HCT116 (cell line): ENCODE measurements around the gene CARD16. TPM values are rescaled to one million over a fixed set of nuclear protein-coding genes. Genes with fewer than 3 reads are reported as not detected.

Experiments used
- ATAC-seq: fragments of 200-7000 bp; cut with Tn5 transposase; 2 replicates; pipeline ENCODE4 v1.9.1; 2020; ENCODE audit warnings: mild to moderate bottlenecking, moderate library complexity
- BruUV-seq: library from RNA; stranded (reverse); fragments of 400-500 nt; replicated peaks from 2 replicates; lab custom pipeline; 2021; lab: Mats Ljungman, UMichigan
- CTCF ChIA-PET: fragments of 300-600 bp; sonication (Branson Sonifier 250); formaldehyde crosslinking; loops from one replicate; lab custom pipeline; 2021; ENCODE audit warnings: antibody characterized with exemption; lab: Charles Lee
- POLR2A ChIA-PET: fragments of 300-600, 350-600 bp; sonication (Branson Sonifier 250); formaldehyde crosslinking; loops from one replicate; lab custom pipeline; 2021; ENCODE audit warnings: antibody characterized with exemption; lab: Charles Lee
- RAD21 ChIA-PET, 2 experiments: fragments of 300-600 bp; sonication (Branson Sonifier 250); formaldehyde crosslinking; loops; one replicate each; lab custom pipeline; 2023; ENCODE audit warnings: low total read pairs in 2 of 2; ENCODE audit not compliant: uncharacterized antibody in 2 of 2, unreplicated experiment in 2 of 2, low non-redundant PET in 1 of 2; lab: Charles Lee
- DNase-seq: peaks from one replicate; pipeline ENCODE4 v3.0.0-alpha.2; 2010; ENCODE audit warnings: low read depth, low spot score
- H2AFZ ChIP-seq: fragments of 200-600 bp; shearing (Covaris generic), sonication (generic); 2 replicates; pipeline ENCODE4 v1.6.1; 2017; ENCODE audit warnings: low read depth, mixed run types, mixed read lengths, antibody characterized with exemption, low read length; ENCODE audit not compliant: poor library complexity, severe bottlenecking
- H3K27ac ChIP-seq: 2 replicates; pipeline ENCODE4 v1.5.1; 2012; ENCODE audit warnings: low read depth, low read length
- H3K27me3 ChIP-seq: fragments of 200-600 bp; sonication (generic); 2 replicates; pipeline ENCODE4 v1.6.1; 2016; ENCODE audit warnings: mixed run types, low read length, mixed read lengths; ENCODE audit not compliant: insufficient read depth
- H3K36me3 ChIP-seq, 2 experiments: fragments of 200-500 bp in 1 of 2; fragments of 200-600 bp in 1 of 2; sonication (Bioruptor generic) in 1 of 2; sonication (generic) in 1 of 2; 2 replicates each; pipeline versions ENCODE4 v1.5.1 to v1.6.1; 2014 to 2016; ENCODE audit warnings: low read length in 2 of 2, inconsistent platforms in 1 of 2, mixed read lengths in 1 of 2, mixed run types in 1 of 2; ENCODE audit not compliant: insufficient read depth in 2 of 2, control insufficient read depth in 1 of 2
- H3K4me1 ChIP-seq, 2 experiments: fragments of 200-600 bp in 1 of 2; sonication (generic) in 1 of 2; 2 replicates each; pipeline versions ENCODE4 v1.5.1 to v1.6.1; 2012 to 2017; ENCODE audit warnings: low read length in 2 of 2, inconsistent platforms in 1 of 2, mild to moderate bottlenecking in 1 of 2, mixed read lengths in 1 of 2, mixed run types in 1 of 2, moderate library complexity in 1 of 2; ENCODE audit not compliant: insufficient read depth in 2 of 2, control insufficient read depth in 1 of 2
- H3K4me2 ChIP-seq: fragments of 200-600 bp; sonication (generic); 2 replicates; pipeline ENCODE4 v1.6.1; 2017; ENCODE audit warnings: mixed run types, low read length, mixed read lengths
- H3K4me3 ChIP-seq, 2 experiments: fragments of 200-600 bp in 1 of 2; sonication (generic) in 1 of 2; replicated peaks in 1 of 2; 2 replicates each; pipeline ENCODE4 v1.5.1; 2011 to 2016; ENCODE audit warnings: low read length in 2 of 2, control low read depth in 1 of 2, low read depth in 1 of 2, mild to moderate bottlenecking in 1 of 2, mixed read lengths in 1 of 2, mixed run types in 1 of 2
- H3K79me2 ChIP-seq: fragments of 200-600 bp; sonication (generic); 2 replicates; pipeline ENCODE4 v1.6.1; 2017; ENCODE audit warnings: mild to moderate bottlenecking, mixed run types, low read length, moderate library complexity, mixed read lengths; ENCODE audit not compliant: insufficient read depth
- H3K9ac ChIP-seq: fragments of 200-600 bp; sonication (generic); 2 replicates; pipeline ENCODE4 v1.6.1; 2016; ENCODE audit warnings: low read length, mixed read lengths
- H3K9me2 ChIP-seq: fragments of 200-600 bp; sonication (generic), shearing (Covaris generic); 2 replicates; pipeline ENCODE4 v1.6.1; 2017; ENCODE audit warnings: mixed run types, mild to moderate bottlenecking, moderate library complexity; ENCODE audit not compliant: insufficient read depth
- H3K9me3 ChIP-seq, 2 experiments: fragments of 200-500 bp in 1 of 2; fragments of 200-600 bp in 1 of 2; sonication (Bioruptor generic) in 1 of 2; sonication (generic) in 1 of 2; 2 replicates each; pipeline ENCODE4 v1.6.1; 2014 to 2017; ENCODE audit warnings: low read length in 2 of 2, mixed read lengths in 2 of 2, inconsistent platforms in 1 of 2, low read depth in 1 of 2, mild to moderate bottlenecking in 1 of 2, mixed run types in 1 of 2, moderate library complexity in 1 of 2; ENCODE audit not compliant: control insufficient read depth in 1 of 2, insufficient read depth in 1 of 2
- H4K20me1 ChIP-seq: fragments of 200-600 bp; sonication (generic), shearing (Covaris generic); 2 replicates; pipeline ENCODE4 v1.6.1; 2017; ENCODE audit warnings: mixed run types, mild to moderate bottlenecking, moderate library complexity; ENCODE audit not compliant: insufficient read depth
- ATF3 ChIP-seq: IDR thresholded peaks from 2 replicates; pipeline ENCODE4 v1.6.1; 2012
- CBX3 ChIP-seq: IDR thresholded peaks from 2 replicates; pipeline ENCODE4 v1.6.1; 2012; ENCODE audit warnings: low read depth
- ELF1 ChIP-seq: IDR thresholded peaks from 2 replicates; pipeline ENCODE4 v1.6.1; 2012; ENCODE audit warnings: low read depth, borderline replicate concordance
- FOSL1 ChIP-seq: IDR thresholded peaks from 2 replicates; pipeline ENCODE4 v1.6.1; 2012; ENCODE audit warnings: low read depth
- POLR2A ChIP-seq: IDR thresholded peaks from 2 replicates; pipeline ENCODE4 v1.7.0; 2011; ENCODE audit warnings: borderline replicate concordance; ENCODE audit not compliant: insufficient read depth, insufficient read length; ENCODE audit errors: extremely low read depth
- RAD21 ChIP-seq: IDR thresholded peaks from 2 replicates; pipeline ENCODE4 v1.6.1; 2012; ENCODE audit warnings: low read depth, mild to moderate bottlenecking
- SP1 ChIP-seq: IDR thresholded peaks from 2 replicates; pipeline ENCODE4 v1.6.1; 2012; ENCODE audit warnings: low read depth
- SRF ChIP-seq: IDR thresholded peaks from 2 replicates; pipeline ENCODE4 v1.6.1; 2012; ENCODE audit warnings: low read depth
- TCF7L2 ChIP-seq: IDR thresholded peaks from 2 replicates; pipeline ENCODE4 v1.7.0; 2011; ENCODE audit warnings: borderline replicate concordance, inconsistent platforms; ENCODE audit not compliant: insufficient read depth, insufficient read length; ENCODE audit errors: extremely low read depth
- ZFX ChIP-seq: fragments of 450-650 bp; IDR thresholded peaks from 2 replicates; pipeline ENCODE4 v1.6.1; 2017
- ZNF274 ChIP-seq: fragments of 200-500 bp; sonication (Bioruptor generic); IDR thresholded peaks from 2 replicates; pipeline ENCODE4 v1.6.1; 2014; ENCODE audit warnings: mild to moderate bottlenecking, low read depth, low read length, inconsistent platforms
- intact Hi-C: fragments of 100-400 bp; cut with micrococcal nuclease; formaldehyde crosslinking; loops from 2 replicates; pipeline ENCODE4 v1.10.0; 2022
- total RNA-seq: library from RNA; stranded (reverse); gene quantifications from one replicate; pipeline ENCODE4 v1.2.1, GENCODE V29; 2021; ENCODE audit not compliant: unreplicated experiment
- TF ChIP-seq, protein P1 (sequence below): IDR thresholded peaks from 2 replicates; pipeline ENCODE4 v1.6.1; 2012; ENCODE audit warnings: low read depth
- TF ChIP-seq, protein P2 (sequence below): IDR thresholded peaks from 2 replicates; pipeline ENCODE4 v1.6.1; 2011; ENCODE audit warnings: mild to moderate bottlenecking, low read length, moderate library complexity; ENCODE audit not compliant: insufficient replicate concordance; ENCODE audit errors: extremely low read depth
- TF ChIP-seq, protein P3 (sequence below), 3 experiments: fragments of 200-600 bp in 1 of 3; sonication (generic) in 1 of 3; IDR thresholded peaks in 2 of 3; conservative IDR thresholded peaks in 1 of 3; 2 replicates each; pipeline ENCODE4 v1.5.1; 2012 to 2017; ENCODE audit warnings: low read depth in 2 of 3, low read length in 2 of 3, antibody characterized with exemption in 1 of 3, borderline replicate concordance in 1 of 3, control low read depth in 1 of 3, mild to moderate bottlenecking in 1 of 3, mixed read lengths in 1 of 3, mixed run types in 1 of 3, moderate library complexity in 1 of 3; ENCODE audit not compliant: insufficient read depth in 1 of 3
- TF ChIP-seq, protein P4 (sequence below): IDR thresholded peaks from 2 replicates; pipeline ENCODE4 v1.6.1; 2012

The CARD16 gene
- total RNA-seq, 1 experiment from 2014 or later: not detected

DNA sequence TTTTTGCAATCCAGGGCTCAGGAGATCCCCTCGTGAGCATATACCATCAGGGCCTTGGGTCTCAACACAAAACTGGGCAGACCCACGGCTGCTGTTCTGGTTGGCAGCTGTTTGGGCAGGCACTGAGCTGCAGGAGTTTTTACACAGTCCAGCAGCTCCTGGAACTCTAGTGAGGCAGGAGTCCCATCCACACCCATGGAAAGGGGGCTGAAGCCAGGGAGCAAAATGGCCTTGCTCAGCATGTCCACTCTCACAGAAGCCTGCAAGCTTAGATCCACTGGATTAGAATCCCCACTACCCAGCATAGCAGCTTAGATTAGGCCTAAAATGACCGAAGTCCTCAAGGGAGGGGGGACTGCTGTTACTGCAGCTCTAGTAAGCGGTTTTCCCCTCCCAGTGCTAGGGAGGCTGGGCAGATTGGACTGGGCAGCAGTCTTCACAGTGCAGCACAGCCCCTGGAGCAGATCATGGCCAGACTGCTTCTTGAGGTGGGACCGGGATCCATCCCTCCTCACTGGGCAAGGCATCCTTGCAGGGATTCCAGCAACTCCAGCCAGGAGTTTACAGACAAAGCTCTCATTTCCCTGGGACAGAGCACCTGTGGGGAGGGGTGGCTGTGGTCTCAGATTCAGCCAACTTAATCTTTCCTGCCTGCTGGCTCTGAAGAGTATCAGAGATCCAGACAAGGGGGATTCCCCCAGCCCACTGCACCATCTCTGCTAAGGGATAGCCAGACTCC, 36.4 kb upstream of the CARD16 start:
- no peaks in the 10 kb centered on the region for H3K9me3 ChIP-seq
- no peaks in the 10 kb centered on the region for H3K79me2 ChIP-seq
- ChIA-PET RAD21 (no interaction called here), CTCF (no interaction called here), POLR2A (no interaction called here)
- no peak overlapping the region for H2AFZ ChIP-seq
- no peaks in the 10 kb centered on the region for H3K9me2 ChIP-seq
- no peaks in the 10 kb centered on the region for H3K4me1 ChIP-seq
- BruUV-seq: no TSS peak
- no peak overlapping the region for H3K4me2 ChIP-seq
- no peaks in the 10 kb centered on the region for H3K27me3 ChIP-seq
- H4K20me1 ChIP-seq: no peaks in the 10 kb centered on the region
- H3K4me3 ChIP-seq: no peak overlapping the region
- no peak overlapping the region for H3K27ac ChIP-seq
- TF ChIP-seq FOSL1 (no peak), TCF7L2 (no peak), ELF1 (no peak), SRF (no peak), ZNF274 (no peak), ATF3 (no peak), POLR2A (no peak), CBX3 (no peak), ZFX (no peak), RAD21 (no peak), SP1 (no peak)
- TF ChIP-seq, protein P1, sequence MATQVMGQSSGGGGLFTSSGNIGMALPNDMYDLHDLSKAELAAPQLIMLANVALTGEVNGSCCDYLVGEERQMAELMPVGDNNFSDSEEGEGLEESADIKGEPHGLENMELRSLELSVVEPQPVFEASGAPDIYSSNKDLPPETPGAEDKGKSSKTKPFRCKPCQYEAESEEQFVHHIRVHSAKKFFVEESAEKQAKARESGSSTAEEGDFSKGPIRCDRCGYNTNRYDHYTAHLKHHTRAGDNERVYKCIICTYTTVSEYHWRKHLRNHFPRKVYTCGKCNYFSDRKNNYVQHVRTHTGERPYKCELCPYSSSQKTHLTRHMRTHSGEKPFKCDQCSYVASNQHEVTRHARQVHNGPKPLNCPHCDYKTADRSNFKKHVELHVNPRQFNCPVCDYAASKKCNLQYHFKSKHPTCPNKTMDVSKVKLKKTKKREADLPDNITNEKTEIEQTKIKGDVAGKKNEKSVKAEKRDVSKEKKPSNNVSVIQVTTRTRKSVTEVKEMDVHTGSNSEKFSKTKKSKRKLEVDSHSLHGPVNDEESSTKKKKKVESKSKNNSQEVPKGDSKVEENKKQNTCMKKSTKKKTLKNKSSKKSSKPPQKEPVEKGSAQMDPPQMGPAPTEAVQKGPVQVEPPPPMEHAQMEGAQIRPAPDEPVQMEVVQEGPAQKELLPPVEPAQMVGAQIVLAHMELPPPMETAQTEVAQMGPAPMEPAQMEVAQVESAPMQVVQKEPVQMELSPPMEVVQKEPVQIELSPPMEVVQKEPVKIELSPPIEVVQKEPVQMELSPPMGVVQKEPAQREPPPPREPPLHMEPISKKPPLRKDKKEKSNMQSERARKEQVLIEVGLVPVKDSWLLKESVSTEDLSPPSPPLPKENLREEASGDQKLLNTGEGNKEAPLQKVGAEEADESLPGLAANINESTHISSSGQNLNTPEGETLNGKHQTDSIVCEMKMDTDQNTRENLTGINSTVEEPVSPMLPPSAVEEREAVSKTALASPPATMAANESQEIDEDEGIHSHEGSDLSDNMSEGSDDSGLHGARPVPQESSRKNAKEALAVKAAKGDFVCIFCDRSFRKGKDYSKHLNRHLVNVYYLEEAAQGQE: no peak
- TF ChIP-seq, protein P2, sequence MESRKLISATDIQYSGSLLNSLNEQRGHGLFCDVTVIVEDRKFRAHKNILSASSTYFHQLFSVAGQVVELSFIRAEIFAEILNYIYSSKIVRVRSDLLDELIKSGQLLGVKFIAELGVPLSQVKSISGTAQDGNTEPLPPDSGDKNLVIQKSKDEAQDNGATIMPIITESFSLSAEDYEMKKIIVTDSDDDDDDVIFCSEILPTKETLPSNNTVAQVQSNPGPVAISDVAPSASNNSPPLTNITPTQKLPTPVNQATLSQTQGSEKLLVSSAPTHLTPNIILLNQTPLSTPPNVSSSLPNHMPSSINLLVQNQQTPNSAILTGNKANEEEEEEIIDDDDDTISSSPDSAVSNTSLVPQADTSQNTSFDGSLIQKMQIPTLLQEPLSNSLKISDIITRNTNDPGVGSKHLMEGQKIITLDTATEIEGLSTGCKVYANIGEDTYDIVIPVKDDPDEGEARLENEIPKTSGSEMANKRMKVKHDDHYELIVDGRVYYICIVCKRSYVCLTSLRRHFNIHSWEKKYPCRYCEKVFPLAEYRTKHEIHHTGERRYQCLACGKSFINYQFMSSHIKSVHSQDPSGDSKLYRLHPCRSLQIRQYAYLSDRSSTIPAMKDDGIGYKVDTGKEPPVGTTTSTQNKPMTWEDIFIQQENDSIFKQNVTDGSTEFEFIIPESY: no peak
- TF ChIP-seq, protein P3, sequence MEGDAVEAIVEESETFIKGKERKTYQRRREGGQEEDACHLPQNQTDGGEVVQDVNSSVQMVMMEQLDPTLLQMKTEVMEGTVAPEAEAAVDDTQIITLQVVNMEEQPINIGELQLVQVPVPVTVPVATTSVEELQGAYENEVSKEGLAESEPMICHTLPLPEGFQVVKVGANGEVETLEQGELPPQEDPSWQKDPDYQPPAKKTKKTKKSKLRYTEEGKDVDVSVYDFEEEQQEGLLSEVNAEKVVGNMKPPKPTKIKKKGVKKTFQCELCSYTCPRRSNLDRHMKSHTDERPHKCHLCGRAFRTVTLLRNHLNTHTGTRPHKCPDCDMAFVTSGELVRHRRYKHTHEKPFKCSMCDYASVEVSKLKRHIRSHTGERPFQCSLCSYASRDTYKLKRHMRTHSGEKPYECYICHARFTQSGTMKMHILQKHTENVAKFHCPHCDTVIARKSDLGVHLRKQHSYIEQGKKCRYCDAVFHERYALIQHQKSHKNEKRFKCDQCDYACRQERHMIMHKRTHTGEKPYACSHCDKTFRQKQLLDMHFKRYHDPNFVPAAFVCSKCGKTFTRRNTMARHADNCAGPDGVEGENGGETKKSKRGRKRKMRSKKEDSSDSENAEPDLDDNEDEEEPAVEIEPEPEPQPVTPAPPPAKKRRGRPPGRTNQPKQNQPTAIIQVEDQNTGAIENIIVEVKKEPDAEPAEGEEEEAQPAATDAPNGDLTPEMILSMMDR (IDR thresholded peaks at IDR 0.05 in 2 of 3, conservative IDR thresholded peaks at IDR 0.05 in 1 of 3; ENCODE audit: borderline replicate concordance in 1 of 3, insufficient read depth in 1 of 3, low read depth in 2 of 3, low read length in 2 of 3): no peak
- TF ChIP-seq, protein P4, sequence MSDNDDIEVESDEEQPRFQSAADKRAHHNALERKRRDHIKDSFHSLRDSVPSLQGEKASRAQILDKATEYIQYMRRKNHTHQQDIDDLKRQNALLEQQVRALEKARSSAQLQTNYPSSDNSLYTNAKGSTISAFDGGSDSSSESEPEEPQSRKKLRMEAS: no peak
- intact Hi-C loops: no loop called here
- no peaks in the 10 kb centered on the region for H3K36me3 ChIP-seq
- ATAC-seq: no peak
- DNase-seq: no peak
- H3K9ac ChIP-seq: no peak overlapping the region
